AG04450 (cell line): ENCODE data around the gene BRD3OS. TPM values are rescaled to one million over a fixed set of nuclear protein-coding genes. Genes with fewer than 3 reads are reported as not detected.

ENCODE experiments used
- CTCF ChIA-PET: fragments of 300-600, 350-600 bp; formaldehyde crosslinking; extraction: SDS; loops from one replicate; lab custom pipeline; 2022; ENCODE audit warnings: antibody characterized with exemption, inconsistent platforms; lab: Charles Lee
- POLR2A ChIA-PET: fragments of 350-600 bp; formaldehyde crosslinking; extraction: SDS; loops from one replicate; lab custom pipeline; 2021; ENCODE audit warnings: antibody characterized with exemption, inconsistent platforms; lab: Yijun Ruan, JAX
- DNase-seq: peaks from one replicate; pipeline ENCODE4 v3.0.0-alpha.2; 2011; ENCODE audit warnings: low read depth, low spot score
- H3K27ac ChIP-seq: one replicate; pipeline ENCODE4 v1.5.1; 2012; ENCODE audit warnings: low read depth, low read length, control low read depth
- H3K27me3 ChIP-seq: one replicate; pipeline ENCODE4 v1.6.0; 2012; ENCODE audit warnings: low read length; ENCODE audit not compliant: control insufficient read depth, insufficient read depth
- H3K4me3 ChIP-seq: 2 replicates; pipeline ENCODE4 v1.5.1; 2011; ENCODE audit warnings: mild to moderate bottlenecking, low read depth, low read length, control low read depth
- H3K9me3 ChIP-seq: 2 replicates; pipeline ENCODE4 v1.5.1; 2012; ENCODE audit warnings: low read length; ENCODE audit not compliant: control insufficient read depth, insufficient read depth
- CTCF ChIP-seq: IDR thresholded peaks from 2 replicates; pipeline ENCODE4 v1.5.1; 2011; ENCODE audit warnings: low read depth, low read length, control low read depth, inconsistent platforms
- polyA plus RNA-seq: library from polyadenylated mRNA; depleted of rRNA; stranded (reverse); fragments of >200 nt; gene quantifications from 2 replicates; pipeline ENCODE4 v1.2.3, GENCODE V29; 2011

BRD3OS gene
- polyA plus RNA-seq, 1 experiment = 20.2 TPM

GRCh38 chr9:134065612-134066419 lies 40.5 kb downstream of the BRD3OS start:
- Histone ChIP-seq H3K9me3 (no peaks in the 10 kb centered on the region; the same call in 1 of the 2 replicates), H3K4me3 (peak overlapping the region; percentile 81), H3K27ac (peak overlapping the region; percentile 47), H3K27me3 (peaks cover 18% of the 10 kb centered on the region)
- ChIA-PET CTCF (no interaction called here), POLR2A (interaction anchor here (0.9 kb wide), 1 partner anchor 40 kb away, joined by 3 read pairs; the partner anchor contains the start of gene BRD3OS)
- DNase-seq = no peak
- TF ChIP-seq CTCF = no peak

- no peak for TF ChIP-seq CTCF
- H3K9me3 ChIP-seq = peaks cover 5% of the 10 kb centered on the region; the same call in 1 of the 2 replicates
- CTCF ChIA-PET = no interaction called here
- peaks cover 23% of the 10 kb centered on the region for H3K27me3 ChIP-seq
- DNase-seq = no peak
- H3K4me3 ChIP-seq = peak overlapping the region; percentile 81
- H3K27ac ChIP-seq = peak overlapping the region; percentile 47
- POLR2A ChIA-PET = no interaction called here
Measured at GRCh38 chr9:134066526-134066912, 41.2 kb downstream of the BRD3OS start.

GRCh38 chr9:134066913-134067851 lies 41.9 kb downstream of the BRD3OS start:
- Histone ChIP-seq H3K4me3 (peak overlapping the region; percentile 81), H3K9me3 (peaks cover 5% of the 10 kb centered on the region; the same call in 1 of the 2 replicates), H3K27me3 (peaks cover 26% of the 10 kb centered on the region), H3K27ac (peak overlapping the region; percentile 21)
- CTCF ChIA-PET = no interaction called here
- DNase-seq = no peak
- POLR2A ChIA-PET = no interaction called here
- TF ChIP-seq CTCF = no peak

- Histone ChIP-seq H3K4me3 (peak within 1 kb of the TSS; percentile 81), H3K9me3 (peaks cover 5% of the 10 kb centered on the region; the same call in 1 of the 2 replicates), H3K27me3 (peaks cover 29% of the 10 kb centered on the region), H3K27ac (no peak within 1 kb of the TSS)
- no peak for TF ChIP-seq CTCF
- ChIA-PET POLR2A (no interaction called here), CTCF (no interaction called here)
- peak; percentile 52 for DNase-seq
Measured at GRCh38 chr9:134067904-134068743, 42.8 kb downstream of the BRD3OS start, which contains the start of gene BRD3. Gene BRD3, minus strand, starts transcription at chr9:134068026. Its CDS starts 14,549 bp downstream, at chr9:134053477.
